Myometrial cell (primary cell): Measurements from ENCODE around the gene ZNF692. TPM values are rescaled to one million over a fixed set of nuclear protein-coding genes. Genes with fewer than 3 reads are reported as not detected.

Source experiments
- total RNA-seq: library from RNA; depleted of rRNA; stranded (reverse); fragments of >200 nt; gene quantifications from 2 replicates; pipeline ENCODE4 v1.2.3, GENCODE V29; 2015

ZNF692 gene, protein sequence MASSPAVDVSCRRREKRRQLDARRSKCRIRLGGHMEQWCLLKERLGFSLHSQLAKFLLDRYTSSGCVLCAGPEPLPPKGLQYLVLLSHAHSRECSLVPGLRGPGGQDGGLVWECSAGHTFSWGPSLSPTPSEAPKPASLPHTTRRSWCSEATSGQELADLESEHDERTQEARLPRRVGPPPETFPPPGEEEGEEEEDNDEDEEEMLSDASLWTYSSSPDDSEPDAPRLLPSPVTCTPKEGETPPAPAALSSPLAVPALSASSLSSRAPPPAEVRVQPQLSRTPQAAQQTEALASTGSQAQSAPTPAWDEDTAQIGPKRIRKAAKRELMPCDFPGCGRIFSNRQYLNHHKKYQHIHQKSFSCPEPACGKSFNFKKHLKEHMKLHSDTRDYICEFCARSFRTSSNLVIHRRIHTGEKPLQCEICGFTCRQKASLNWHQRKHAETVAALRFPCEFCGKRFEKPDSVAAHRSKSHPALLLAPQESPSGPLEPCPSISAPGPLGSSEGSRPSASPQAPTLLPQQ
- total RNA-seq, result 6.6 and 11.9 TPM in 2 replicates

DNA sequence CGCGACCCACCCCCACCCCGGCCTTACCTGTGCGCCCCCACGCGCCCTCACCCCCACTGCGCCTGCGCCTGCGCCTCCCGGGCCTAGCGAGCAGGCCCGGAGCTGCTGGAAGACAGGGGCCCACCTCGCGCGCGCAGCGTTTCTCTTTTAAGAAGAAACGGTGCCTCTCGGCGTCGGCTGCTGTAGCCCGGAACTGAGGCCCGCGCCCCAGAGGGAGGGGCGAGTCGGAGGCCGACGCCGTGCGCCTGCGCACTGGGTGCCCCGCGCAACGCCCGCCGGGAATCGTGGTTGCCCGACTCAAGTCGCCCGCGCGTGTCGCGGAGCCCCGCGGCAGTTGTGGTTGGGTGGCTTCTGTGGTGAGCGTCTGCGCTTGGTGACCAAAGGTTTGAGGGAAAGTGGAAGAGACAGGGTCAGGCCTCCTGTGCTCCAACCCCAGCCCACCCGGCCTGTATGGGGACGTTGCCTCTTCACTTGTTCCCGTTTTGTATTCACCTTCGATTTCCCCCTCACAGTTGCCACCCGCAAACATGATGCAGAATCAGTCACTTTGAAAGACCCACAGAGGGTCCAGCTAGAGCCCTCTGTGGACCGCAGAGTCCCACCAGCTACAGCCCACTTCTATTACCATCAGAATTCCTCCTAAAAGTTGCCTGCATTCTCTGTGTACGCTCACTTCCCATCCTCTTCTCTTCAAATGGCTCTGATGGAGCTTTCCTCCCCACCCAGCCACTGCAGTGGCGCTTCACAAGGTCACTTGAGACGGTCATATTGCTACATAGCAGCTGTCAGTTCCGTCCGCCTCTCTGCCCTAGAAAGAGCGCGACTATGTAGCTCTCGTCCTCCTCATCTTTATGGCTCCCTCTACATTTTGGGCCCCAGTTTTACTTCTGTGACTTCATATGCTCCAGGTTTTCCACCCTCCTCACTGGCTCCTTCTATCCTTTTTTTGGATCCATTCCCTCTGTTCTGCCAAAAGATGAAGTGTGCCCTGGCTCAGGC, at the start of gene ZNF692:
ZNF692 (minus strand) TSS at position 195 of the 999 bp plus-strand sequence. CDS start 776 bp downstream, outside the sequence.

GRCh38 chr1:248906009-248906752, 47.3 kb upstream of the ZNF692 start, which contains the start of gene PGBD2:
Gene PGBD2, plus strand, starts transcription at chr1:248906235. Its CDS starts 7,628 bp downstream, at chr1:248913863.

GRCh38 chr1:248837781-248838356, 21.0 kb downstream of the ZNF692 start, which contains the start of gene ZNF672:
Gene ZNF672, plus strand, starts transcription at chr1:248838224. Its CDS starts 9,051 bp downstream, at chr1:248847275.

GRCh38 chr1:248825909-248826760, 32.8 kb downstream of the ZNF692 start, which contains the start of gene SH3BP5L:
Gene SH3BP5L, minus strand, starts transcription at chr1:248825915. Its CDS starts 980 bp downstream, at chr1:248824935.

Other genes starting within 250 kb of the ZNF692 start
- gene OR2T11, start 224.0 kb downstream of the ZNF692 start, total RNA-seq, result not detected in 2 replicates
- gene OR2T35, start 213.8 kb downstream of the ZNF692 start, total RNA-seq, result not detected in 2 replicates
- gene OR2T27, start 203.6 kb downstream of the ZNF692 start, total RNA-seq, result not detected in 2 replicates
- not detected in 2 replicates for gene OR14I1, start 156.3 kb downstream of the ZNF692 start, total RNA-seq
- not detected in 2 replicates for gene LYPD8, start 103.3 kb downstream of the ZNF692 start, total RNA-seq
- gene SH3BP5L, start 33.2 kb downstream of the ZNF692 start, total RNA-seq, result 18.5 and 21.1 TPM in 2 replicates
- 11.8 and 13.5 TPM in 2 replicates for gene ZNF672, start 20.9 kb downstream of the ZNF692 start, total RNA-seq
- gene PGBD2, start 47.1 kb upstream of the ZNF692 start, total RNA-seq, result 1.8 and 2.9 TPM in 2 replicates